ENCODE data around the gene PCDH9.
"Not testable (repeated sequence)": the region's sequence is repeated elsewhere in the genome, so short reads cannot be mapped to it uniquely, and the experiment has no call there.

PCDH9 gene

DNA sequence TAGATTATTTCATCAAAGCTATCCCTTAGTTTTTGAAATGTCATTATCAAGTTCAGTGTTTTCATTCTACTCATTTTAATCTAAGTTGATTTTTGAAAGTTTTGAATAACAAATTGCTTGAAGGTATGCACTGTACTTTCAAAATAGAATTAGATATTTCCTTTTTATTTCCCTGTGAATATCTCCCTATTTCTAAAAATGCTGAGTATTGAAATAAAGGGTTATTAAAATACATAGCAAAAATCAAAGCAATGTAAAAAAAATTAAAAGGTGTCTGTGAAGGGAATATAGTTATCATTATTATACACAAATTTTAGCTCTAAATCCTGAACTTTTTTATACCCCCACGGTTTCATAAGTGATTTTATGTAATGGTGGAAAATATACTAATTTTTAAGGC lies 967.8 kb downstream of the PCDH9 start:
- H3K4me1 ChIP-seq (ENCODE audit: insufficient read depth, insufficient read length), result no peaks in the 10 kb centered on the region
- no peak overlapping the region for H3K9ac ChIP-seq (ENCODE audit: insufficient read length, low read depth)
- TF ChIP-seq YY1 (IDR thresholded peaks at IDR 0.05; ENCODE audit: insufficient read depth, insufficient read length) (no peak), ZNF274 (IDR thresholded peaks at IDR 0.05; ENCODE audit: low read depth, low read length) (no peak), SUZ12 (IDR thresholded peaks at IDR 0.05; ENCODE audit: extremely low read depth, insufficient read depth, insufficient read length) (no peak)
- no peak for DNase-seq (ENCODE audit: low read depth, low spot score)
- H3K36me3 ChIP-seq (ENCODE audit: insufficient read depth, insufficient read length, low read length), result no peaks in the 10 kb centered on the region
- H3K4me3 ChIP-seq (ENCODE audit: insufficient read length, low read depth), result no peak overlapping the region
- no peaks in the 10 kb centered on the region for H3K9me3 ChIP-seq (ENCODE audit: insufficient read depth, low read length)
- no peaks in the 10 kb centered on the region for H3K27me3 ChIP-seq (ENCODE audit: insufficient read depth, insufficient read length)

DNA sequence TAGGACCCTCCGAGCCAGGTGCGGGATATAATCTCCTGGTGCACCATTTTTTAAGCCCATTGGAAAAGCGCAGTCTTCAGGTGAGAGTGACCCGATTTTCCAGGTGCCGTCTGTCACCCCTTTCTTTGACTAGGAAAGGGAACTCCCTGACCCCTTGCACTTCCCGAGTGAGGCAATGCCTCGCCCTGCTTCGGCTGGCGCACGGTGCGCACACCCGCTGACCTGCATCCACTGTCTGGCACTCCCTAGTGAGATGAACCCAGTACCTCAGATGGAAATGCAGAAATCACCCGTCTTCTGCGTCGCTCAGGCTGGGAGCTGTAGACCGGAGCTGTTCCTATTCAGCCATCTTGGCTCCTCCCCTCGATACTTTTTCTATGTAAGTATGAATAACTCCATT lies 970.7 kb downstream of the PCDH9 start:
- H3K36me3 ChIP-seq (ENCODE audit: insufficient read depth, insufficient read length, low read length); DNase-seq (ENCODE audit: low read depth, low spot score); H3K4me1 ChIP-seq (ENCODE audit: insufficient read depth, insufficient read length); H3K4me3 ChIP-seq (ENCODE audit: insufficient read length, low read depth); H3K9ac ChIP-seq (ENCODE audit: insufficient read length, low read depth); H3K27me3 ChIP-seq (ENCODE audit: insufficient read depth, insufficient read length); H3K9me3 ChIP-seq (ENCODE audit: insufficient read depth, low read length): not testable (repeated sequence)

Measured in NT2/D1 (cell line).